Astrocyte (in vitro differentiated cells and primary cell): ENCODE data around the gene NACC1.

Experiments used
- CTCF ChIP-seq: IDR thresholded peaks from 2 replicates; pipeline ENCODE4 v1.5.1; 2011; ENCODE audit warnings: low read depth, mild to moderate bottlenecking, inconsistent platforms, low read length, moderate library complexity; ENCODE audit not compliant: insufficient read depth
- EZH2 ChIP-seq: IDR thresholded peaks from 2 replicates; pipeline ENCODE4 v1.6.1; 2012; ENCODE audit warnings: mild to moderate bottlenecking, low read length, inconsistent platforms; ENCODE audit not compliant: insufficient read depth

GRCh38 chr19:13072188-13072908 is 45.7 kb upstream of the NACC1 start:
- TF ChIP-seq CTCF (no peak), EZH2 (no peak)
